Vagina (tissue), 2 donors: ENCODE results near the gene BRD7. TPM values are rescaled to one million over a fixed set of nuclear protein-coding genes. Genes with fewer than 3 reads are reported as not detected.
A peak's percentile ranks its signal among the peaks of the same experiment; 100 is the strongest.

Source experiments
- DNase-seq, 2 donors: peaks; one replicate each; pipeline ENCODE4 v3.0.0-alpha.2; 2017; ENCODE audit errors: extremely low spot score in 2 of 2
- H3K27ac ChIP-seq: fragments of 200-600 bp; sonication (generic); one replicate; pipeline ENCODE4 v1.5.1; 2019
- H3K27me3 ChIP-seq: fragments of 200-600 bp; sonication (generic); one replicate; pipeline ENCODE4 v1.5.1; 2019
- H3K36me3 ChIP-seq, 2 donors: fragments of 200-600 bp; sonication (generic); one replicate each; pipeline ENCODE4 v1.5.1; 2017 to 2019
- H3K4me1 ChIP-seq: fragments of 200-600 bp; sonication (generic); one replicate; pipeline ENCODE4 v1.5.1; 2019
- H3K4me3 ChIP-seq, 2 donors: fragments of 200-600 bp; sonication (generic); 1 replicate in 1 of 2; 2 replicates in 1 of 2; pipeline ENCODE4 v1.5.1; 2016 to 2019
- H3K9me3 ChIP-seq: fragments of 200-600 bp; sonication (generic); one replicate; pipeline ENCODE4 v1.5.1; 2019
- POLR2A ChIP-seq, 2 donors: fragments of 450-650 bp; IDR thresholded peaks; one replicate each; pipeline ENCODE4 v1.6.1; 2017; ENCODE audit warnings: antibody characterized with exemption in 2 of 2, mild to moderate bottlenecking in 2 of 2, moderate library complexity in 2 of 2
- POLR2AphosphoS5 ChIP-seq, 2 donors: sonication (generic); formaldehyde crosslinking; IDR thresholded peaks; one replicate each; pipeline ENCODE4 v1.9.0; 2017; ENCODE audit warnings: antibody characterized with exemption in 2 of 2, mild to moderate bottlenecking in 2 of 2, low read depth in 1 of 2; ENCODE audit not compliant: insufficient read depth in 1 of 2
- intact Hi-C: fragments of 100-400 bp; cut with DNase I; formaldehyde crosslinking; loops from one replicate; pipeline ENCODE4 v1.15.1; 2023
- total RNA-seq: library from RNA; depleted of rRNA; stranded (reverse); fragments of >200 nt; gene quantifications from one replicate; pipeline ENCODE4 v1.2.3, GENCODE V29; 2016
- TF ChIP-seq, protein P1 (sequence below), 3 experiments: fragments of 450-650 bp in 2 of 3; fragments of 200-600 bp in 1 of 3; sonication (generic) in 1 of 3; IDR thresholded peaks; one replicate each; pipeline ENCODE4 v1.5.1; 2017 to 2019; ENCODE audit warnings: antibody characterized with exemption in 3 of 3, mild to moderate bottlenecking in 2 of 3, moderate library complexity in 2 of 3

BRD7 gene
- total RNA-seq, 1 donor from 2014 or later, result 49.6 TPM

- Histone ChIP-seq H3K9me3 (no peaks in the 10 kb centered on the region), H3K36me3 (no peaks in the 10 kb centered on the region), H3K4me3 (no peak overlapping the region), H3K4me1 (no peaks in the 10 kb centered on the region), H3K27me3 (no peaks in the 10 kb centered on the region), H3K27ac (no peak overlapping the region)
- DNase-seq, result peak in 1 of 2 donors; percentile 49
- intact Hi-C loops, result no loop called here
- TF ChIP-seq POLR2AphosphoS5 (IDR thresholded peaks at IDR 0.05; ENCODE audit: insufficient read depth in 1 of 2, low read depth in 1 of 2) (no peak), POLR2A (IDR thresholded peaks at IDR 0.05) (no peak)
- TF ChIP-seq, protein P1, sequence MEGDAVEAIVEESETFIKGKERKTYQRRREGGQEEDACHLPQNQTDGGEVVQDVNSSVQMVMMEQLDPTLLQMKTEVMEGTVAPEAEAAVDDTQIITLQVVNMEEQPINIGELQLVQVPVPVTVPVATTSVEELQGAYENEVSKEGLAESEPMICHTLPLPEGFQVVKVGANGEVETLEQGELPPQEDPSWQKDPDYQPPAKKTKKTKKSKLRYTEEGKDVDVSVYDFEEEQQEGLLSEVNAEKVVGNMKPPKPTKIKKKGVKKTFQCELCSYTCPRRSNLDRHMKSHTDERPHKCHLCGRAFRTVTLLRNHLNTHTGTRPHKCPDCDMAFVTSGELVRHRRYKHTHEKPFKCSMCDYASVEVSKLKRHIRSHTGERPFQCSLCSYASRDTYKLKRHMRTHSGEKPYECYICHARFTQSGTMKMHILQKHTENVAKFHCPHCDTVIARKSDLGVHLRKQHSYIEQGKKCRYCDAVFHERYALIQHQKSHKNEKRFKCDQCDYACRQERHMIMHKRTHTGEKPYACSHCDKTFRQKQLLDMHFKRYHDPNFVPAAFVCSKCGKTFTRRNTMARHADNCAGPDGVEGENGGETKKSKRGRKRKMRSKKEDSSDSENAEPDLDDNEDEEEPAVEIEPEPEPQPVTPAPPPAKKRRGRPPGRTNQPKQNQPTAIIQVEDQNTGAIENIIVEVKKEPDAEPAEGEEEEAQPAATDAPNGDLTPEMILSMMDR (IDR thresholded peaks at IDR 0.05), result no peak
These were observed 31.7 kb upstream of the BRD7 start for GRCh38 chr16:50400312-50400966.

GRCh38 chr16:50399411-50399810 lies 30.6 kb upstream of the BRD7 start:
- H3K4me3 ChIP-seq, result no peak overlapping the region
- no peak for TF ChIP-seq POLR2AphosphoS5 (IDR thresholded peaks at IDR 0.05; ENCODE audit: insufficient read depth in 1 of 2, low read depth in 1 of 2)
- TF ChIP-seq, protein P1 (IDR thresholded peaks at IDR 0.05), result no peak
- no peak for TF ChIP-seq POLR2A (IDR thresholded peaks at IDR 0.05)
- no peaks in the 10 kb centered on the region for H3K36me3 ChIP-seq
- no peaks in the 10 kb centered on the region for H3K27me3 ChIP-seq
- H3K4me1 ChIP-seq, result no peaks in the 10 kb centered on the region
- peak in 1 of 2 donors; percentile 34 for DNase-seq
- no peak overlapping the region for H3K27ac ChIP-seq
- intact Hi-C loops, result no loop called here
- no peaks in the 10 kb centered on the region for H3K9me3 ChIP-seq

GRCh38 chr16:50398336-50398735 lies 29.5 kb upstream of the BRD7 start:
- intact Hi-C loops, result no loop called here
- no peak for TF ChIP-seq POLR2AphosphoS5 (IDR thresholded peaks at IDR 0.05; ENCODE audit: insufficient read depth in 1 of 2, low read depth in 1 of 2)
- TF ChIP-seq, protein P1 (IDR thresholded peaks at IDR 0.05), result no peak
- TF ChIP-seq POLR2A (IDR thresholded peaks at IDR 0.05), result no peak
- DNase-seq, result peak in 1 of 2 donors; percentile 77
- Histone ChIP-seq H3K27ac (no peak overlapping the region), H3K4me1 (no peaks in the 10 kb centered on the region), H3K4me3 (no peak overlapping the region), H3K36me3 (no peaks in the 10 kb centered on the region), H3K27me3 (no peaks in the 10 kb centered on the region), H3K9me3 (no peaks in the 10 kb centered on the region)

- Histone ChIP-seq H3K36me3 (no peaks in the 10 kb centered on the region), H3K9me3 (no peaks in the 10 kb centered on the region), H3K4me1 (no peaks in the 10 kb centered on the region), H3K27me3 (no peaks in the 10 kb centered on the region), H3K4me3 (no peak overlapping the region), H3K27ac (no peak overlapping the region)
- TF ChIP-seq POLR2A (IDR thresholded peaks at IDR 0.05) (no peak), POLR2AphosphoS5 (IDR thresholded peaks at IDR 0.05; ENCODE audit: insufficient read depth in 1 of 2, low read depth in 1 of 2) (no peak)
- TF ChIP-seq, protein P1 (IDR thresholded peaks at IDR 0.05), result no peak
- peak; percentile 84 to 88 for DNase-seq
- intact Hi-C loops, result no loop called here
These were observed 28.2 kb upstream of the BRD7 start for GRCh38 chr16:50396761-50397535.
